Upper lobe of left lung (tissue), 6 donors: ENCODE results near the gene RP2. TPM values are rescaled to one million over a fixed set of nuclear protein-coding genes. Genes with fewer than 3 reads are reported as not detected.

Experiments used
- ATAC-seq, 2 donors: fragments of 200-7000 bp; cut with Tn5 transposase; one replicate each; pipeline ENCODE4 v1.9.1; 2022; ENCODE audit warnings: mild to moderate bottlenecking in 2 of 2, moderate library complexity in 2 of 2; ENCODE audit not compliant: low FRiP score in 2 of 2
- DNase-seq, 2 donors: peaks; one replicate each; pipeline ENCODE4 v3.0.0-alpha.2; 2019 to 2020
- H3K27ac ChIP-seq, 4 donors: fragments of 200-600 bp; sonication (generic); one replicate each; pipeline ENCODE4 v1.5.1; 2016 to 2019
- H3K27me3 ChIP-seq, 4 donors: fragments of 200-600 bp; sonication (generic); one replicate each; pipeline ENCODE4 v1.5.1; 2017 to 2019
- H3K36me3 ChIP-seq, 4 donors: fragments of 200-600 bp; sonication (generic); one replicate each; pipeline ENCODE4 v1.5.1; 2016 to 2019
- H3K4me1 ChIP-seq, 4 donors: fragments of 200-600 bp; sonication (generic); one replicate each; pipeline ENCODE4 v1.5.1; 2018 to 2019
- H3K4me3 ChIP-seq, 4 donors: fragments of 200-600 bp; sonication (generic); one replicate each; pipeline ENCODE4 v1.5.1; 2017 to 2019; ENCODE audit warnings: mild to moderate bottlenecking in 2 of 4, moderate library complexity in 1 of 4
- H3K9me3 ChIP-seq, 4 donors: fragments of 200-600 bp; sonication (generic); one replicate each; pipeline ENCODE4 v1.5.1; 2018 to 2019
- CTCF ChIP-seq, 6 experiments: fragments of 450-650 bp in 4 of 6; fragments of 200-600 bp in 2 of 6; sonication (generic) in 2 of 6; IDR thresholded peaks; one replicate each; pipeline ENCODE4 v1.5.1; 2016 to 2019; ENCODE audit warnings: antibody characterized with exemption in 6 of 6
- EP300 ChIP-seq, 4 donors: sonication (generic); formaldehyde crosslinking; IDR thresholded peaks; one replicate each; pipeline ENCODE4 v1.5.1; 2017; ENCODE audit warnings: antibody characterized with exemption in 4 of 4, control low read depth in 2 of 4
- POLR2A ChIP-seq, 4 donors: fragments of 450-650 bp; IDR thresholded peaks; one replicate each; pipeline ENCODE4 v1.5.1; 2016 to 2017; ENCODE audit warnings: antibody characterized with exemption in 4 of 4, mild to moderate bottlenecking in 2 of 4
- POLR2AphosphoS5 ChIP-seq, 2 donors: sonication (generic); formaldehyde crosslinking; IDR thresholded peaks; one replicate each; pipeline ENCODE4 v1.5.1; 2017; ENCODE audit warnings: antibody characterized with exemption in 2 of 2
- WGBS, 2 donors: methylation state at CpG; one replicate each; pipeline ENCODE4 v1.1.5; 2017 to 2018; 5-methylcytosine and 5-hydroxymethylcytosine counted together
- total RNA-seq, 6 donors: library from RNA; depleted of rRNA in 4 of 6; stranded (reverse); fragments of >200 nt in 4 of 6; gene quantifications; one replicate each; pipeline versions ENCODE4 v1.1.0 to v1.2.1, GENCODE V29; 2016 to 2021
- donor health status: DM: no; HTN: no; CAD: no; lungs with moderate emphysema.
- donor health status: DM: no; HTN: yes; CAD: no; lungs with severe emphysema.

RP2 gene
- total RNA-seq, 6 donors from 2014 or later: 3.1 to 22.0 (median 15.0) TPM

DNA sequence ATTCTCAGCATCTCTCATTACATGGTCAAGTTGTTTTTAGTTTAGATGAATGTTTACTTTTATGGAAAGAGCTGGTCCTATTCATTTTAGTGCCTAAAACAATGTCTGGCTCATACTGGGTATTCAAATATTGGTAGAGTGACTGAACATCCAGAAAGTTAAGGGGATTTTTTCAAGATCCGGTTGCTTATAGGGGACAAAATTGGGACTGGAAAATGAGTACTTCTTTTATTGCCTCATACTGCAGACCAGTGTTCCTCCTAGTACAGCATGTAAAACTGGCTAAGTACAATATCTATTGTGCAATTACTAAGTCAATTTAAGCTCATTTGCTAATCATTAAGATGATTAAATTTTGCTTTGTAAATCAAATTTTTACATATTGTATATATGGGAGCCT, 13.9 kb downstream of the RP2 start:
- Histone ChIP-seq H3K36me3 (peaks cover 0 to 7% (median 0%) of the 10 kb centered on the region in 4 donors), H3K4me3 (no peak overlapping the region), H3K9me3 (no peaks in the 10 kb centered on the region), H3K27me3 (no peaks in the 10 kb centered on the region), H3K27ac (no peak overlapping the region), H3K4me1 (no peaks in the 10 kb centered on the region)
- 67 to 90% methylated on average over 1 of the region's 1 CpG for WGBS, 2 donors
- TF ChIP-seq POLR2AphosphoS5 (IDR thresholded peaks at IDR 0.05) (no peak), EP300 (IDR thresholded peaks at IDR 0.05) (no peak), CTCF (IDR thresholded peaks at IDR 0.05) (no peak), POLR2A (IDR thresholded peaks at IDR 0.05) (no peak)
- DNase-seq (no peak), ATAC-seq (no peak)

DNA sequence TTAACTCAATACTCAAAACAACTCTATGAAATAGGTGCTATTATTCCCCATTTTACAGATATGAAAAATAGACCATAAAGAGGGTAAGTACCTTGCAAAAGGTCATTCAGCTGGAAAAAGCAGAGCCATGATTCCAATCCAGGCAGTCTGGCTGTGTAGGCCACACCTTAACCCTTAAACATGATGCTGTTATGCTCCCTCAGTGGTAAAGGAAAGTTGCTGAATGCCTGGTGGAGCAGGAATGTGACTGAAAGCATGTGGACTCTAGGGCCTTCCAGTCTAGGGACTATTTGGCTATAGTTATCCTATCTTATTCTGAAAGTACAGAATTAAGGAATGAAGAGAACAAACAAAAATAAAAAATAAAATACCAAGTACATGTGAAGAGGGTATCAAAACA, 19.6 kb downstream of the RP2 start:
- peaks cover 0 to 7% (median 0%) of the 10 kb centered on the region in 4 donors for H3K36me3 ChIP-seq

DNA sequence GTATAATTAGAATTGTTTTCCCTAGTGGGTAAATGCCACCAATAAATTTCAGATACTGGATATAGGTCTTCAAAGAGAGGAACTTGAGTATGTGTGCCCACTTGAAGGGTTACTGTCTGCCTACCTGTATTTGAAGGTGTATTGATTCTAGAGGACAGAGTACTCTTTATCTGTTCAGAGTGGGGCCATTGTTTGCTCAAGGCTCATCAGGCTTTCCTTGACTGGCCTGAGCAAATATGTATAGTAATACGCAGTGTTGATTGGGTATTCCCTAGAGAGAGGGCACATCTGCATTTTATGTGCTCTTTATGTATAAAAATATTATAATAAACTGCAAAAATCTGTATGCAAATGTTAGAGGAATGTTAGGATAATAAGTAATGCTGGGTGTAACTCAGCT, 23.7 kb downstream of the RP2 start:
- DNase-seq (no peak), ATAC-seq (no peak)
- WGBS, 2 donors: 46 to 93% methylated on average over 1 of the region's 1 CpG
- TF ChIP-seq POLR2A (IDR thresholded peaks at IDR 0.05): no peak
- no peak for TF ChIP-seq POLR2AphosphoS5 (IDR thresholded peaks at IDR 0.05)
- no peak for TF ChIP-seq CTCF (IDR thresholded peaks at IDR 0.05)
- TF ChIP-seq EP300 (IDR thresholded peaks at IDR 0.05): no peak
- Histone ChIP-seq H3K4me1 (no peaks in the 10 kb centered on the region), H3K9me3 (no peaks in the 10 kb centered on the region), H3K27ac (no peak overlapping the region), H3K27me3 (no peaks in the 10 kb centered on the region), H3K4me3 (no peak overlapping the region), H3K36me3 (no peaks in the 10 kb centered on the region)

More for the DNA sequence above, 19.6 kb downstream of the RP2 start:
- no peak overlapping the region for H3K27ac ChIP-seq
- no peaks in the 10 kb centered on the region for H3K27me3 ChIP-seq
- DNase-seq (no peak), ATAC-seq (no peak)
- no peaks in the 10 kb centered on the region for H3K4me1 ChIP-seq
- no peaks in the 10 kb centered on the region for H3K9me3 ChIP-seq
- TF ChIP-seq POLR2AphosphoS5 (IDR thresholded peaks at IDR 0.05) (no peak), POLR2A (IDR thresholded peaks at IDR 0.05) (no peak), CTCF (IDR thresholded peaks at IDR 0.05) (no peak), EP300 (IDR thresholded peaks at IDR 0.05) (no peak)
- H3K4me3 ChIP-seq: no peak overlapping the region

GRCh38 chrX:46863072-46863471, 26.2 kb downstream of the RP2 start:
- no peak for TF ChIP-seq POLR2AphosphoS5 (IDR thresholded peaks at IDR 0.05)
- TF ChIP-seq CTCF (IDR thresholded peaks at IDR 0.05): no peak
- no peak for TF ChIP-seq POLR2A (IDR thresholded peaks at IDR 0.05)
- no peak for TF ChIP-seq EP300 (IDR thresholded peaks at IDR 0.05)
- 78 to 97% methylated on average over 2 of the region's 2 CpGs for WGBS, 2 donors
- H3K9me3 ChIP-seq: no peaks in the 10 kb centered on the region
- H3K27me3 ChIP-seq: no peaks in the 10 kb centered on the region
- no peak for DNase-seq
- no peak overlapping the region for H3K27ac ChIP-seq
- no peaks in the 10 kb centered on the region for H3K4me1 ChIP-seq
- H3K4me3 ChIP-seq: no peak overlapping the region
- no peak for ATAC-seq
- no peaks in the 10 kb centered on the region for H3K36me3 ChIP-seq

DNA sequence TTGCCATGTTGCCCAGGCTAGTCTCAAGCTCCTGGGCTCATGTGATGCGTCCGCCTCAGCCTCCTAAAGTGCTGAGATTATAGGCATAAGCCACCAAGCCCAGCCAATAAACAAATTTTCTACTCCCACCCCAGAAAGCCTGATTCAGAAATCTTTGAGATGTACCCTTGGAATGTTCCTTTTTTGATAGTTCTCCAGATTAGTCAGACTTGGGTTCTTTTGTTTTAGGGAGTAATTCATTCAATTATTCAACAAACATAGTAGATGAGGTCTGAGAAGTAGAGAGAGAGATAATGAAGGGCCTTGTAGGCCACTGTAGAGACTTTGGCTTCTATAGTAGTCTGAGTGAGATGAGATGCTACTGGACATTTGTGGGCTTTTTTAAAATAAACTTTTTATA, 27.8 kb downstream of the RP2 start:
- ATAC-seq (no peak), DNase-seq (no peak)
- Histone ChIP-seq H3K4me1 (no peaks in the 10 kb centered on the region), H3K36me3 (no peaks in the 10 kb centered on the region), H3K27me3 (no peaks in the 10 kb centered on the region), H3K9me3 (no peaks in the 10 kb centered on the region), H3K27ac (no peak overlapping the region), H3K4me3 (no peak overlapping the region)
- TF ChIP-seq POLR2AphosphoS5 (IDR thresholded peaks at IDR 0.05) (no peak), CTCF (IDR thresholded peaks at IDR 0.05) (no peak), EP300 (IDR thresholded peaks at IDR 0.05) (no peak), POLR2A (IDR thresholded peaks at IDR 0.05) (no peak)
- WGBS, 2 donors: 85 to 100% methylated on average over 2 of the region's 2 CpGs
